HG02884 (cell line): ENCODE data around the gene FXR2.

Source experiments
- ATAC-seq: cut with Tn5 transposase; IDR thresholded peaks from one replicate; pipeline ENCODE4 v1.9.1; 2021; ENCODE audit warnings: mild to moderate bottlenecking, moderate library complexity; ENCODE audit not compliant: unreplicated experiment

FXR2 gene

GRCh38 chr17:7573324-7574080, 41.2 kb downstream of the FXR2 start:
- no peak for ATAC-seq

GRCh38 chr17:7572588-7573323, 41.9 kb downstream of the FXR2 start:
- peak; percentile 82 for ATAC-seq

GRCh38 chr17:7572338-7572587, 42.4 kb downstream of the FXR2 start:
- ATAC-seq = no peak

DNA sequence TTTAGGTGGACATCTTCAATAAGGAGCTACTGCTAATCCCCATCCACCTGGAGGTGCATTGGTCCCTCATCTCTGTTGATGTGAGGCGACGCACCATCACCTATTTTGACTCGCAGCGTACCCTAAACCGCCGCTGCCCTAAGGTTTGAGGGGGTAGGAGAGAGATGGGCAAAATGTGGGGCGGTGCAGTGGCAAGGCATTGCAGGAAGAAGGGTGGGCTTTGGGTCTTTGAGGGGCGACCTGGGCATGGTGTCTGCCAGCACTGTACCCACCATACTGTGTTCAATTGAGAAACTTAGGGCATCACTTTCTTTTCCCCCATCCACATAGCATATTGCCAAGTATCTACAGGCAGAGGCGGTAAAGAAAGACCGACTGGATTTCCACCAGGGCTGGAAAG, 44.3 kb downstream of the FXR2 start:
- ATAC-seq = no peak

DNA sequence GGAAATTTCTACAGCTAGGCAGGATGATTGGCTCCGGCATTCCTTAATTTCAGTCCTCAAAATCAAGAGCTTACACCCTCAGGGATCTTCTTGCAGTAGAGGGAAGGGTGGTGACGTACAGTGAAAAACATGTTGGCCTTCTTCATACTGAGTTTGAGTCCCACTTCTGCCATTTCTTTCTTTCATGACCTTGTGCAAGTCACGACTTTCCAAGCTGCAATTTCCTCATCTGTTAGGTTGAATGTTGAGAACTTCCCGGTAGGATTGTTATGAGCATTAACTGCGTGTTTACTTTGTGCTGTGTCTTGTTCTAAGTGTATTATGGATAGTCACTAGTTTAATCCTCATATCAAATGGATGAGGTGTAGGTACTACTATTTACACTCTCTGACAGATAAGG, 45.1 kb downstream of the FXR2 start:
- ATAC-seq = no peak

DNA sequence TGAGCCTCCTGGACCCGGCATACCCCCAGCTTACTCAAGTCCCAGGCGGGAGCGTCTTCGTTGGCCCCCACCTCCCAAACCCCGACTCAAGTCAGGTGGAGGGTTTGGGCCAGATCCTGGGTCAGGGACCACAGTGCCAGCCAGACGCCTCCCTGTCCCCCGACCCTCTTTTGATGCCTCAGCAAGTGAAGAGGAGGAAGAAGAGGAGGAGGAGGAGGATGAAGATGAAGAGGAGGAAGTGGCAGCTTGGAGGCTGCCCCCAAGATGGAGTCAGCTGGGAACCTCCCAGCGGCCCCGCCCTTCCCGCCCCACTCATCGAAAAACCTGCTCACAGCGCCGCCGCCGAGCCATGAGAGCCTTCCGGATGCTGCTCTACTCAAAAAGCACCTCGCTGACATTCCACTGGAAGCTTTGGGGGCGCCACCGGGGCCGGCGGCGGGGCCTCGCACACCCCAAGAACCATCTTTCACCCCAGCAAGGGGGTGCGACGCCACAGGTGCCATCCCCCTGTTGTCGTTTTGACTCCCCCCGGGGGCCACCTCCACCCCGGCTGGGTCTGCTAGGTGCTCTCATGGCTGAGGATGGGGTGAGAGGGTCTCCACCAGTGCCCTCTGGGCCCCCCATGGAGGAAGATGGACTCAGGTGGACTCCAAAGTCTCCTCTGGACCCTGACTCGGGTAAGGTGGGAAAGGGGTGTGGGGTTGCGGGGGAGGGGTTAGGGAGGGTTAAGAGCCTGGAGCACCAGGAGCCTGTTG, 51.4 kb downstream of the FXR2 start:
- ATAC-seq = no peak

GRCh38 chr17:7562208-7562605, 52.5 kb downstream of the FXR2 start:
- ATAC-seq = no peak

GRCh38 chr17:7561589-7562207, 53.0 kb downstream of the FXR2 start, which contains the start of gene SENP3:
Gene SENP3, plus strand, starts transcription at chr17:7561919. Its CDS starts 1,158 bp downstream, at chr17:7563077.
- peak; percentile 41 for ATAC-seq

DNA sequence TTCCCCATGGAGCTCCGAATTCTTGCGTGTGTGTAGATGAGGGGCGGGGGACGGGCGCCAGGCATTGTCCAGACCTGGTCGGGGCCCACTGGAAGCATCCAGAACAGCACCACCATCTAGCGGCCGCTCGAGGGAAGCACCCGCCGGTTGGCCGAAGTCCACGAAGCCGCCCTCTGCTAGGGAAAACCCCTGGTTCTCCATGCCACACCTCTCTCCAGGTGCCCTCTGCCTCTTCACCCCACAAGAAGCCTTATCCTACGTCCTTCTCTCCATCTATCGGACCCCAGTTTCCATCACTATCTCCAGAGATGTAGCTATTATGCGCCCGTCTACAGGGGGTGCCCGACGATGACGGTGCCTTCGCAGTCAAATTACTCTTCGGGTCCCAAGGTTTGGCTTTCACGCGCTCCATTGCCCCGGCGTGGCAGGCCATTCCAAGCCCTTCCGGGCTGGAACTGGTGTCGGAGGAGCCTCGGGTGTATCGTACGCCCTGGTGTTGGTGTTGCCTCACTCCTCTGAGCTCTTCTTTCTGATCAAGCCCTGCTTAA, 53.6 kb downstream of the FXR2 start:
- ATAC-seq = no peak

- no peak for ATAC-seq
Observed at GRCh38 chr17:7560172-7561027, 54.3 kb downstream of the FXR2 start.

DNA sequence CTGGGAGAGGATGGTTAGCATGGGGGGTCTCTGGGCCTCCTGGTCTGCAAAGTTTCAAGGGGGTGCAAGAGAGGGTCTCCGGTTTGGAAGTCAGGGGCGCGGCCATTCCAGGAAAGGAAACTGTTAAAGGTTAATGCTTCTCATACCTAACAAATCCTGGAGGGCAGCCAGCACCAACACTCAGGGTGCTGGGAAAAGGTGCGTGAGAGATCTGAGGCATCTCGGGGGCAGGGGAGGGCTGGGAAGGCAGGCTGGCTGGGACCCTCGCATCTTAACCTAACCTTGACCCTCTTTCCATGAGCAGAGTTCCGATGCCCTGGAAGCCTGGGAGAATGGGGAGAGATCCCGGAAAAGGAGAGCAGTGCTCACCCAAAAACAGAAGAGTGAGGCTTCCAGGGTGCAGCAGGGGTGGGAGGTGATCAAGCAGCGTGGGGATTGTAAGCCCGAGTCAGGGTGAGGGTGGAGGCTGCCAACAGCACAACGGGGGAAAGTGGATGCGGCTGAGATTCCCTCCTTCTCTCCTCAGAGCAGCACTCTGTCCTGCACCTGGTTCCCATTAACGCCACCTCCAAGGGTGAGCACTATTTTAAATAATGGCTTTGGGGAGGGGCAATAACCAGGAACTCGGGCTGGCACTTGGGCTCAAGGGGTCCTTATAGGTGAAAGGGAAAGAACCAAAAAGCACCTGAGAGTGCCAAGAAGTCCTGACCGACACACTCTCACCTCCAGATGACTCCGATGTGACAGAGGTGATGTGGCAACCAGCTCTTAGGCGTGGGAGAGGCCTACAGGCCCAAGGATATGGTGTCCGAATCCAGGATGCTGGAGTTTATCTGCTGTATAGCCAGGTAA, 55.2 kb downstream of the FXR2 start:
- no peak for ATAC-seq

GRCh38 chr17:7558544-7559319, 56.0 kb downstream of the FXR2 start, which contains the start of gene TNFSF13:
Gene TNFSF13, plus strand, starts transcription at chr17:7558750. Its CDS starts 290 bp downstream, at chr17:7559040.
- no peak for ATAC-seq

DNA sequence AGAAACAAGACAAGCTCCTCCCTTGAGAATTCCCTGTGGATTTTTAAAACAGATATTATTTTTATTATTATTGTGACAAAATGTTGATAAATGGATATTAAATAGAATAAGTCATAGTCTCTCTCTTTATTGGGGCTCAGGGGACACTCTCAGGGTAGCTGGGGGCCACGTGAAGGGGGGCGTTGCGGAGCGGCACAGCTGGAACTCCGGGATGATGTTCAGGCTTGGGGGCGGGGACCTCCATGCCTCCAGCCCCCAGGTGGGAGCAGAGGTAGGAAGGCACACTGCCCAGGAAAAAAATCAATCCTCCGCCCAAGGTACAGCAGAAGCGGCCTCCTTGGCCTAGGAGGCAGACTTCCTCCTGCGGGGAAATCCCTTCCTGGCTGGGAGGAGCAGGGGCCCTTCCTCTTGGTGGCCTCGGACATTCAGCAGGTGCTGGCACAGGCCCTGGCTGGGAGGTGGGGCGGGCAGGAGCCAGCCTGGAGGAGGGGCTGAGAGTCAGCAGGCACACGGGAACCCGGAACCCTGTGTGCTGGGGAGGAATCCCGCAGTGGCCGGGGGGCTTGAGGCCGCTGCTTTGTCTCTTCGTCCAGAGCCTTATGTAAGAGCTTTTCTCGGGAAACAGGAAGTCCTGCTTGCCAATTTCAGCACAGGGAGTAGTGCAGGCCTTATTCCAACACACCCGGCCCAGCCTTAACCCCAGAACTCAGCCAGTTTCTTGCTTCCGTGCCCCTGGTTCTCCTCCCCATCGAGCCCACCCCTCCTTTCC, 56.7 kb downstream of the FXR2 start:
- ATAC-seq = no peak

- no peak for ATAC-seq
Observed at GRCh38 chr17:7557147-7557764, 57.4 kb downstream of the FXR2 start.

GRCh38 chr17:7556627-7557026, 58.1 kb downstream of the FXR2 start:
- ATAC-seq = no peak

DNA sequence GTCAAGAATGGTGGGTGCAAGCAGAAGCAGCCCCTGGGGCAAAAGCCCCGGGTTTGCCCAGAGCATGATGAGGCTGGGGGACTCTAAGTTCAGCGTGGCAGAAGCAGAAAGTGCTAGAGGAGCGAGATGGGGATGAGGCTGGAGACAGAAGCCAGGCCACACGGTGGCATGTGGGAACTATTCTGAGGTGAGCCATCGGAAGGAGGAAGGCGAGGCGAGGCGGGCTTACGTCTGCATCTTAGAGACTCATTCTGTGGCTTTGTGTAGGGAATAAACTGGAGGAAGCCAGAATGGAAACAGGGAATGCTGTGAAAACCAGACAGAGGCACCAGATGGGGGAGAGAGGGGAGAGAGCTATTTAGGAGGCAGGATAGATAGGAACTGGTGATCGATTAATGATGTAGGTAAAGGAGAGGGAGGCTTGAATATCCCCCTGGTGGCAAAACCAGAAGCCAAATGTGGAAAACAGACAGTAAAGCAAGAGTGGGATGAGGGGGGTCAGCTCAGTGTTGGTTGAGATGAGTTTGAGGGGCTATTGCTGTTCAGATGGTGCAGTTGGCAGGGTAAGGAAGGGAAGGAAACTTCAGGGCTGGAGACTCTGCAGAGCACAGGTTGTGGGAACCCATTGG, 59.3 kb downstream of the FXR2 start:
- no peak for ATAC-seq

GRCh38 chr17:7553356-7553755, 61.3 kb downstream of the FXR2 start:
- no peak for ATAC-seq
